PC-3 (cell line): Measurements from ENCODE around the gene IGSF21.

Experiments used
- CTCF ChIP-seq: fragments of 300-600 bp; sonication (generic); conservative IDR thresholded peaks from 2 replicates; pipeline ENCODE4 v1.5.1; 2017; ENCODE audit warnings: antibody characterized with exemption, low read depth, mild to moderate bottlenecking, low read length
- EZH2 ChIP-seq: fragments of 300-600 bp; sonication (generic); IDR thresholded peaks from one replicate; pipeline ENCODE4 v1.6.1; 2017; ENCODE audit warnings: antibody characterized with exemption, mild to moderate bottlenecking, low read length; ENCODE audit not compliant: unreplicated experiment

GRCh38 chr1:18091660-18092446, 15.7 kb upstream of the IGSF21 start:
- TF ChIP-seq CTCF: no peak
- no peak for TF ChIP-seq EZH2
